SK-N-SH (cell line): ENCODE measurements around the gene SIM2. TPM values are rescaled to one million over a fixed set of nuclear protein-coding genes. Genes with fewer than 3 reads are reported as not detected.

Experiments
- CTCF ChIA-PET: fragments of 300-600, 350-600 bp; formaldehyde crosslinking; extraction: SDS; loops from one replicate; lab custom pipeline; 2021; lab: Yijun Ruan, JAX
- POLR2A ChIA-PET: fragments of 350-600 bp; sonication (Branson Sonifier 250); formaldehyde crosslinking; extraction: SDS; loops from one replicate; lab custom pipeline; 2020; ENCODE audit warnings: antibody characterized with exemption, inconsistent platforms; lab: Yijun Ruan, JAX
- DNase-seq: peaks from one replicate; pipeline ENCODE4 v3.0.0; 2012
- H2AFZ ChIP-seq: fragments of 200-600 bp; sonication (generic); 2 replicates; pipeline ENCODE4 v1.8.1; 2016; ENCODE audit warnings: antibody characterized with exemption, mild to moderate bottlenecking, low read depth
- H3F3A ChIP-seq: fragments of 200-600 bp; sonication (generic); replicated peaks from 2 replicates; pipeline ENCODE3; 2016; ENCODE audit warnings: antibody characterized with exemption, mild to moderate bottlenecking; ENCODE audit not compliant: insufficient read depth
- H3K27ac ChIP-seq, 2 experiments: fragments of 200-500 bp in 1 of 2; fragments of 200-600 bp in 1 of 2; sonication (Bioruptor generic) in 1 of 2; sonication (generic), shearing (Covaris generic) in 1 of 2; 2 replicates each; pipeline versions ENCODE4 v1.5.1 to v1.6.1; 2014 to 2016; ENCODE audit warnings: low read depth in 2 of 2, inconsistent platforms in 1 of 2, low read length in 1 of 2, mild to moderate bottlenecking in 1 of 2, mixed read lengths in 1 of 2
- H3K27me3 ChIP-seq: fragments of 200-600 bp; sonication (generic), shearing (Covaris generic); 2 replicates; pipeline ENCODE4 v1.6.1; 2016; ENCODE audit warnings: mixed run types; ENCODE audit not compliant: insufficient read depth
- H3K36me3 ChIP-seq, 2 experiments: fragments of 200-500 bp in 1 of 2; fragments of 200-600 bp in 1 of 2; sonication (Bioruptor generic) in 1 of 2; sonication (generic) in 1 of 2; replicated peaks in 1 of 2; 2 replicates each; pipeline versions ENCODE3 to v1.5.1; 2014 to 2016; ENCODE audit warnings: low read length in 1 of 2, mild to moderate bottlenecking in 1 of 2; ENCODE audit not compliant: insufficient read depth in 2 of 2, control insufficient read depth in 1 of 2
- H3K4me1 ChIP-seq, 2 experiments: fragments of 200-500 bp in 1 of 2; fragments of 200-600 bp in 1 of 2; sonication (Bioruptor generic) in 1 of 2; sonication (generic), shearing (Covaris generic) in 1 of 2; 2 replicates each; pipeline versions ENCODE4 v1.5.1 to v1.6.1; 2014 to 2016; ENCODE audit warnings: low read depth in 1 of 2, low read length in 1 of 2, mixed run types in 1 of 2; ENCODE audit not compliant: insufficient read depth in 2 of 2, control insufficient read depth in 1 of 2
- H3K4me2 ChIP-seq: fragments of 200-600 bp; sonication (generic), shearing (Covaris generic); 2 replicates; pipeline ENCODE4 v1.6.1; 2017; ENCODE audit warnings: mixed run types
- H3K4me3 ChIP-seq, 2 experiments: fragments of 200-500 bp in 1 of 2; fragments of 200-600 bp in 1 of 2; sonication (Bioruptor generic) in 1 of 2; sonication (generic), shearing (Covaris generic) in 1 of 2; 2 replicates each; pipeline versions ENCODE4 v1.5.1 to v1.8.1; 2014 to 2016; ENCODE audit warnings: low read depth in 2 of 2, inconsistent platforms in 1 of 2, low read length in 1 of 2, mild to moderate bottlenecking in 1 of 2, mixed read lengths in 1 of 2, moderate library complexity in 1 of 2
- H3K79me2 ChIP-seq: fragments of 200-600 bp; sonication (generic); 2 replicates; pipeline ENCODE4 v1.8.1; 2017; ENCODE audit warnings: mild to moderate bottlenecking; ENCODE audit not compliant: insufficient read depth
- H3K9ac ChIP-seq: fragments of 200-600 bp; sonication (generic); 2 replicates; pipeline ENCODE4 v1.6.1; 2017; ENCODE audit warnings: mixed run types
- H3K9me2 ChIP-seq: fragments of 200-600 bp; sonication (generic); 2 replicates; pipeline ENCODE4 v1.6.1; 2017; ENCODE audit warnings: mixed run types
- H3K9me3 ChIP-seq: fragments of 200-600 bp; sonication (generic); 2 replicates; pipeline ENCODE4 v1.6.1; 2017; ENCODE audit warnings: mixed run types, mild to moderate bottlenecking, moderate library complexity
- H4K20me1 ChIP-seq: fragments of 200-600 bp; sonication (generic); 2 replicates; pipeline ENCODE4 v1.6.1; 2017; ENCODE audit warnings: mild to moderate bottlenecking, mixed run types; ENCODE audit not compliant: insufficient read depth
- FOSL2 ChIP-seq: IDR thresholded peaks from 2 replicates; pipeline ENCODE4 v1.4.0; 2012; ENCODE audit warnings: low read depth, mild to moderate bottlenecking, moderate library complexity, borderline replicate concordance
- FOXJ3 ChIP-seq: sonication (generic); formaldehyde crosslinking; IDR thresholded peaks from 2 replicates; pipeline ENCODE4 v1.5.1; 2020; ENCODE audit warnings: mild to moderate bottlenecking, missing genetic modification reagents
- FOXM1 ChIP-seq: IDR thresholded peaks from 2 replicates; pipeline ENCODE4 v1.4.0; 2012; ENCODE audit warnings: low read depth, mild to moderate bottlenecking
- GATA2 ChIP-seq: sonication (generic); formaldehyde crosslinking; IDR thresholded peaks from 2 replicates; pipeline ENCODE4 v1.5.0; 2020; ENCODE audit warnings: mild to moderate bottlenecking, missing genetic modification reagents
- MAX ChIP-seq: IDR thresholded peaks from 2 replicates; pipeline ENCODE4 v1.4.0; 2012; ENCODE audit warnings: low read depth
- MEF2A ChIP-seq: IDR thresholded peaks from 2 replicates; pipeline ENCODE4 v1.4.0; 2012; ENCODE audit warnings: low read depth, borderline replicate concordance
- MXI1 ChIP-seq: IDR thresholded peaks from 2 replicates; pipeline ENCODE4 v1.6.1; 2012; ENCODE audit warnings: mild to moderate bottlenecking, low read depth, low read length, improper control_type of control experiment
- NFIC ChIP-seq: IDR thresholded peaks from 2 replicates; pipeline ENCODE4 v1.4.0; 2012; ENCODE audit warnings: borderline replicate concordance
- POLR2AphosphoS5 ChIP-seq: IDR thresholded peaks from 2 replicates; pipeline ENCODE4 v1.6.1; 2012; ENCODE audit warnings: low read depth, low read length
- RAD21 ChIP-seq: IDR thresholded peaks from 2 replicates; pipeline ENCODE4 v1.6.1; 2012; ENCODE audit warnings: mild to moderate bottlenecking, low read length
- RCOR1 ChIP-seq: fragments of 150-350 bp; IDR thresholded peaks from 2 replicates; pipeline ENCODE4 v1.6.1; 2017; ENCODE audit warnings: antibody characterized with exemption, low read length
- REST ChIP-seq: IDR thresholded peaks from 2 replicates; pipeline ENCODE4 v1.6.1; 2012; ENCODE audit warnings: mild to moderate bottlenecking, low read depth, low read length, moderate library complexity
- SMC3 ChIP-seq: IDR thresholded peaks from 2 replicates; pipeline ENCODE4 v1.6.1; 2012; ENCODE audit warnings: low read depth, low read length, improper control_type of control experiment
- TCF12 ChIP-seq: IDR thresholded peaks from 2 replicates; pipeline ENCODE4 v1.4.0; 2012
- TEAD4 ChIP-seq: IDR thresholded peaks from 2 replicates; pipeline ENCODE4 v1.4.0; 2012; ENCODE audit warnings: mild to moderate bottlenecking, borderline replicate concordance; ENCODE audit not compliant: insufficient read depth
- WGBS: methylation state at CpG from one replicate; pipeline ENCODE4 v1.1.6; 2017; ENCODE audit warnings: low lambda C conversion rate; 5-methylcytosine and 5-hydroxymethylcytosine counted together
- polyA plus RNA-seq, 3 experiments: library from polyadenylated mRNA; depleted of rRNA; stranded (reverse); fragments of >200 nt; gene quantifications; 2 replicates each; pipeline ENCODE4 v1.2.3, GENCODE V29; 2012
- TF ChIP-seq, protein P1 (sequence below): IDR thresholded peaks from 2 replicates; pipeline ENCODE4; 2012
- TF ChIP-seq, protein P2 (sequence below): fragments of 150-350 bp; IDR thresholded peaks from 2 replicates; pipeline ENCODE4 v1.6.1; 2017; ENCODE audit warnings: antibody characterized with exemption, low read length, low read depth, borderline replicate concordance

SIM2 gene
- polyA plus RNA-seq, 1 of the 3 experiments (the other 2 are of a cell fraction), result not detected

- Histone ChIP-seq H3K27me3 (peaks cover 83% of the 10 kb centered on the region), H4K20me1 (no peaks in the 10 kb centered on the region), H3K4me2 (no peak overlapping the region), H3K36me3 (no peaks in the 10 kb centered on the region), H3K4me1 (no peaks in the 10 kb centered on the region), H3F3A (no peaks in the 10 kb centered on the region), H3K9me2 (no peaks in the 10 kb centered on the region), H3K27ac (no peak overlapping the region), H3K79me2 (no peaks in the 10 kb centered on the region), H3K9ac (no peak overlapping the region), H2AFZ (no peak overlapping the region), H3K9me3 (no peaks in the 10 kb centered on the region)
- no peak for DNase-seq
- CTCF ChIA-PET, result no interaction called here
- POLR2A ChIA-PET, result no interaction called here
- 19% methylated on average over 6 of the region's 6 CpGs for WGBS
- TF ChIP-seq MEF2A (no peak), RCOR1 (no peak), FOSL2 (no peak)
- TF ChIP-seq, all 33 proteins: peak for 0
- no peak overlapping the region for H3K4me3 ChIP-seq
Measured at GRCh38 chr21:36665806-36666205, 33.1 kb upstream of the SIM2 start.

- Histone ChIP-seq H3K27me3 (peaks cover 85% of the 10 kb centered on the region), H3K4me1 (no peaks in the 10 kb centered on the region), H3K4me3 (no peak overlapping the region), H3F3A (no peaks in the 10 kb centered on the region), H3K4me2 (no peak overlapping the region), H3K79me2 (no peaks in the 10 kb centered on the region), H2AFZ (no peak overlapping the region), H3K9ac (no peak overlapping the region), H3K36me3 (no peaks in the 10 kb centered on the region), H4K20me1 (no peaks in the 10 kb centered on the region), H3K9me2 (no peaks in the 10 kb centered on the region), H3K9me3 (no peaks in the 10 kb centered on the region), H3K27ac (no peak overlapping the region)
- WGBS, result 63% methylated on average over 2 of the region's 9 CpGs
- POLR2A ChIA-PET, result no interaction called here
- no peak for DNase-seq
- CTCF ChIA-PET, result interaction anchor here (0.9 to 1.2 kb wide), 3 partner anchors 14 to 38 kb away, joined by 3 to 4 read pairs (median 3); no protein-coding TSS in a partner anchor
- TF ChIP-seq SMC3 (no peak), MAX (no peak), RAD21 (no peak), FOXJ3 (no peak), TEAD4 (no peak), GATA2 (no peak), RCOR1 (no peak), POLR2AphosphoS5 (no peak), FOXM1 (no peak), TCF12 (no peak)
- TF ChIP-seq, protein P1, sequence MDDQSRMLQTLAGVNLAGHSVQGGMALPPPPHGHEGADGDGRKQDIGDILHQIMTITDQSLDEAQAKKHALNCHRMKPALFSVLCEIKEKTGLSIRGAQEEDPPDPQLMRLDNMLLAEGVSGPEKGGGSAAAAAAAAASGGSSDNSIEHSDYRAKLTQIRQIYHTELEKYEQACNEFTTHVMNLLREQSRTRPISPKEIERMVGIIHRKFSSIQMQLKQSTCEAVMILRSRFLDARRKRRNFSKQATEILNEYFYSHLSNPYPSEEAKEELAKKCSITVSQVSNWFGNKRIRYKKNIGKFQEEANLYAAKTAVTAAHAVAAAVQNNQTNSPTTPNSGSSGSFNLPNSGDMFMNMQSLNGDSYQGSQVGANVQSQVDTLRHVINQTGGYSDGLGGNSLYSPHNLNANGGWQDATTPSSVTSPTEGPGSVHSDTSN, result no peak
- TF ChIP-seq, all 33 proteins: peak for 0
Measured at GRCh38 chr21:36668713-36669112, 30.2 kb upstream of the SIM2 start.

DNA sequence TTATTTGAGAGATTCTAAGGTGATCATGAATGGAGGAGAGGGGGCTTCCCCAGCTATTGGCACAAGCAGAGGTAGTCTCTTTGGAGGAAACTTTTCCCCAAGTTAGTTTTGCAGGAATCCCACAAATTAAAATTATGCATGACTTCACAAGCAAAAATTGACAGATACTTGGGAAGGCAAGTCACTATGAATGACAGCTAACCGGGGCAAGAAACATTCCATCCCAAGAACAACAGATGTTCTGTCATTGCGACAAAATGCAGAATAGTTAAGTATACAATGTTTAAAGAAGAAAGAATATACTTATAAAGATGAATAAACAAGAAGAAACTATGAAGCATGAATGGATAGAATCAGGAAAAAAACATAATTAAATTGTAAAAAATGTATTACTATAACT, 27.1 kb upstream of the SIM2 start:
- Histone ChIP-seq H3K36me3 (no peaks in the 10 kb centered on the region), H3K27ac (no peak overlapping the region), H2AFZ (no peak overlapping the region), H3K4me1 (no peaks in the 10 kb centered on the region), H3K9me2 (no peaks in the 10 kb centered on the region), H3F3A (no peaks in the 10 kb centered on the region), H3K4me2 (no peak overlapping the region), H3K79me2 (no peaks in the 10 kb centered on the region), H3K27me3 (peaks cover 88% of the 10 kb centered on the region), H3K4me3 (no peak overlapping the region), H3K9ac (no peak overlapping the region), H3K9me3 (no peaks in the 10 kb centered on the region), H4K20me1 (no peaks in the 10 kb centered on the region)
- POLR2A ChIA-PET, result no interaction called here
- CTCF ChIA-PET, result interaction anchor here (0.7 to 1.9 kb wide), 3 partner anchors 15 to 1003 kb away, joined by 3 to 8 read pairs (median 3); no protein-coding TSS in a partner anchor
- DNase-seq, result no peak
- 10% methylated on average over 2 of the region's 2 CpGs for WGBS
- TF ChIP-seq NFIC (no peak), MEF2A (no peak), POLR2AphosphoS5 (no peak), SMC3 (no peak), MXI1 (no peak), TEAD4 (no peak), REST (no peak), MAX (no peak)
- TF ChIP-seq, protein P2, sequence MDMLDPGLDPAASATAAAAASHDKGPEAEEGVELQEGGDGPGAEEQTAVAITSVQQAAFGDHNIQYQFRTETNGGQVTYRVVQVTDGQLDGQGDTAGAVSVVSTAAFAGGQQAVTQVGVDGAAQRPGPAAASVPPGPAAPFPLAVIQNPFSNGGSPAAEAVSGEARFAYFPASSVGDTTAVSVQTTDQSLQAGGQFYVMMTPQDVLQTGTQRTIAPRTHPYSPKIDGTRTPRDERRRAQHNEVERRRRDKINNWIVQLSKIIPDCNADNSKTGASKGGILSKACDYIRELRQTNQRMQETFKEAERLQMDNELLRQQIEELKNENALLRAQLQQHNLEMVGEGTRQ, result no peak
